GM21390 (cell line): ENCODE measurements around the gene RIMKLA.

Experiments used
- ATAC-seq: cut with Tn5 transposase; IDR thresholded peaks from one replicate; pipeline ENCODE4 v1.9.1; 2021; ENCODE audit not compliant: unreplicated experiment

The RIMKLA gene

DNA sequence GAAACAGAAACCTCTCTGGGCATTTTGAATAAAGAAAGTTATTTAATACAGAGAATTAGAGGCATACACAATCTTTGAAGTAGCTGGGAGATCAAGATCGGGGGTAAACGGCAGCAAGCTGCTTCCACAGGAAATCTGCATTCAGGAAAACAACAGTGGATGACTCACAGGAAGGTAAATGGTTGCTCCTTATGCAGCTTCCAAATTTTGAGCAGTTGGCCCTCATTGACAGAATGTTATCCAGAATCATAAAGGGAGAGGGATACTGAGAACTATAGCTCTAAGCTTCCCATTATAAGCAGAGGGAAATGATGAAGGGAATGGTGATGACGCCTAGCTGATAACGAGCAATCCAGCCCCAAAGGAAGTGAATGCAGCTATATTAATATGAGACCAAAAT is 46.6 kb downstream of the RIMKLA start:
- ATAC-seq: no peak

DNA sequence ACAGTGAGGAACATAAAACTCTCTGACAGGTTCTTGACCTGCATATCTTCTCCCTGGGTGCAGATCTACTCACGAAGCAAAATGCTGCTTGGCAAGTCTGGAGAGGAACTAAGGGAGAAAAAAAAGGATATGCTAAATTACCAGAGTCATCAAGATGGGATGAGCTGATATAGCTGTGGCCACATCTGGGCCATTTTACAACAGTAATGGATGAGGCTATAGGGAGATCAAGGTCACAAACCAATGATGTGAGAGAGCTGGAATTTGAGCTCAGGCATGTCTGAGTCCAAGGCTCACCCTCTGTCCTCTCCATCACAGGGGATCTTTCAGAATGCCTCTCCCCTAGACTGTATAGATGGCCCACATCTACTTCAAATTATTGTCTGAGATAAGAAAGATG is 49.0 kb downstream of the RIMKLA start:
- ATAC-seq: no peak

DNA sequence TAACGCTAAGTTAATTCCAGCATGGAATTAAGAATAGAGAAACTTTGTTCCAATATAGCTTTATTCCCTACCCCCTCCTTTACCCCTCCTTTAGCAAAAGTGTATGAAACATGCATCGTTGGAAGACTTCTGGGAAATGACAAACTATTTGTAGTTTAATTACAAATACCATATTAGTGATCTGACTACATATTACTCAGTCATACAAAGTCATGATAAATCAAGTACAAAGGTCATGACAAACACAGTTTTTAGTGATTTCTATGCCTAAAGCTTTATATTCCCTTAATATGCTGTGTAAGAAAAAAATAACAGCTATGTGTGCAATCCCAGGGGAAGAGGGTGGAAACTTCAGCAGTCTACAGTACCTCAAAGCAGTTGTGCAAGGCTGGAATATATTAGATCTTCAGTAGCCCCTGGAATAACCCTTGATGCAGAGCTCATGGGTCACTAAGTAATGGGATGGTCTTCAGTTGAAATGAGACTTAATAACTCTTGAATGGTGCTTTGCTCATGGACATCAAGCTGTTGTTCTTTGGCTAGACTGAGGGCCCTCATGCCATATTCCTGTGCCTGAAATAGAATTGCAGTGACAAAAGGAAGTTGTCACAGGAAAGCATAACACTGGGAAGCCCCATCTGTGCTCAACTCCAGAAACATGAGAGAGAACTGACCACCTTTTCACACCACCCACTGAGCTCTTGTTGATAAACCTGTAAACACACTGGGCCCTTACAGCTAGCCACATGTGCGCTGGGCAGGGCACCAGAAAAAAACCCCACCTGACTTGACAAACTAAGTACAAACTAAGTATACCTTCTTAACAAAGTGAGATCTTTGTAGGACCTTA is 49.9 kb downstream of the RIMKLA start:
- ATAC-seq: no peak

DNA sequence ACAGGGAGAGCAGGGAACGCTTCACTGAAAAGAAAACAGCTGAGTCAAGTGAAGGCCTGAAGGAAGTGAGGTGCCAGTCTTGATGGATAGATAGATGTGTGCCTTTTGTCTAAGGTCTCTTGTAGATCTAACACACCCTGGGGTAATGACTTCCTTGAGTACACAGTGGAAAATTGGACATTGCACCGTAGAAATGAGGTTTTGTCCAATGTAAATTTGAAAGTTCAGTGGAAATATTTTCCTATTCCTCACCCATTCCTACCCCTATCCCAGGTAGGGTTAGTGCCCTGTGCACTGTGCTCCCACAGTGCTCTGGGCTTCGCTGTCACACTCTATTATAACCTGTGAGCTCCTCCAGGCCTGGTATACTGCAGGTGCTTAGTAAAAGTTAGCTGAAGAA is 50.9 kb downstream of the RIMKLA start:
- no peak for ATAC-seq

DNA sequence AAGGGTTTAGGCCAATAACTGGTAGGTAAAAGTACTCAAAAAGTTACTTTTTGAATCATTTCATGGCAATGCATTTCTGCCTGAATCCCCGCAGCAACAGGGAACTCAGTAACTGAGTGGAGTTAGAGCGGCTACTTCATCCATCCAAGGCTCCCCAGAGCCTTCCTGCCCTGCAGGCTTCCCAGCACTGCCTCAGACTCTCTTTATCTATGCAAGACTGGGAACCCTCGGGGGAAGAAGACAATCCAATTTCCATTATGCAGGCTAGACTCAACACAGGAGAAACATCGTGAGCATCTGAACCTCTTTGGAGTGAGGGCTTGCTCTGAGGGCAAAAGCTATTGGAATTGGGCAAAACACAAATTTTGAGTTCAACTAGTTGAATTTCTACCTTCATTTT is 52.1 kb downstream of the RIMKLA start:
- ATAC-seq: no peak

DNA sequence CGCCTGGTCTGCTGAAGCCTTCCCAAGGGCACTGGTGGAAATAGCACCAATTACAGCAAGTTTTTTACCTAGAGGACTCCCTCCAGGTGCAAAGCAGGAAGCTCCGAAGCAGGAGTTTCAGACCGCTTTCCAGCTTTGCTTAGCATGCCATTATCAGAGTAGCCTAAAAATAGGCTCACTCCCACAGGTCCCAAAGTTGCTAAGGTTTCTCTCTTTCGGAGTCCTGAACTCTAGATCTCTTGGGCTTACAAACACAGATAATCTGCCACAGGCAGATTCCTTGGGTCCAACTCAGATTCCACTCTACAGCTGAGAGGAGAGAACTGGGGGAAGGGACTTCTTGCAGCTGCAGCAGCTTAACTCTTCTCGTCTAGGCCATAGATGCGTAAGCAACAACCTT is 52.8 kb downstream of the RIMKLA start:
- ATAC-seq: no peak

DNA sequence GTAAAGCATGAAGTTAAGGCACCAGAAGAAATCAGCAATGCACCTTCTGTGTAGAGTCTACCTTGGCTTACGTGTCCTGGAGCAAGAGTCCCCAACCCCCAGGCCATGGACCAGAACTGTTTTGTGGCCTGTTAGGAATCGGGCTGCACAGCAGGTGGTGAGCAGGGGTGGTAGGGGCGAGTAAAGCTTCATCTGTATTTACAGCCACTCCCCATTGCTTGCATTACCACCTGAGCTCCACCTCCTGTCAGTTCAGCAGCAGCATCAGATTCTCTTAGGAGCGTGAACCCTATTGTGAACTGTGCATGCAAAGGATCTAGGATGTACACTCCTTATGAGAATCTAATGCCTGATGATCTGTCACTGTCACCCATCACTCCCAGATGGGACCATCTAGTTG is 53.7 kb downstream of the RIMKLA start:
- ATAC-seq: no peak

DNA sequence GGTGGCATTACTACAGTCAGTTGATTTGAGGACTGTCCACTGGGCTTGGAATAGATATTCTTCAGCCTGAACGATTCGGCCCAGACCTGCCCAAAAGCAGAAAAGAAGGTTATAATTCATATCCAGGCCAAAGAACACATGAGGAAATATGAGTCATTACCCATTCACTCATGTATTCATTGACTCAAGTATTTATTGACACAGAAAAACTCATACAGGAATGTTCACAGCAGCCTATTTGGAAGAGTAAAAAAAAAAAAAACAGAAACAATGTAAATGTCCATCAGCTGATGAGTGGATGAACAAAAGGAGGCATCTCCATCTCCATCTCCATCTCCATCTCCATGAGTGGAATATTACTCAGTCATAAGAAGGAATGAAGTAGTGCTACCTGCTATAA is 59.3 kb downstream of the RIMKLA start:
- ATAC-seq: no peak

DNA sequence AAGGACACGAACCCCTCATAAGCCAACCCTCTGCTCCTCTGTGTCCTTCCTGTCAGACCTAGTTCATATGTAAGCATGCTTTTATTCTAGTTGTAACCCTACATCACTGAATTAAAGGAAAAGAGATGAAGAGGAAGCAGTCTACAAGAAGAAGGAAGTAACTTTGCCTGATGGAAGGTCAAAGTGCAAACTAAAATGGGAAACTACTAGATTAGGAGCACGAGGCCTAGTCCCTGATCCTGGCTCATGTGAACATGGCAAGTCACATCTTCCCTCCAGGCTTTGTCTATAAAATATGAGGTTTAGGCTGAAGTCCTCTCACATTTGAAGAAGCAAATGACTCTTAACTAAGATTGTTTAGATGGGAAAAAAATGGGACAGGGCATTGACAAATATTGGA is 62.1 kb downstream of the RIMKLA start:
- no peak for ATAC-seq

DNA sequence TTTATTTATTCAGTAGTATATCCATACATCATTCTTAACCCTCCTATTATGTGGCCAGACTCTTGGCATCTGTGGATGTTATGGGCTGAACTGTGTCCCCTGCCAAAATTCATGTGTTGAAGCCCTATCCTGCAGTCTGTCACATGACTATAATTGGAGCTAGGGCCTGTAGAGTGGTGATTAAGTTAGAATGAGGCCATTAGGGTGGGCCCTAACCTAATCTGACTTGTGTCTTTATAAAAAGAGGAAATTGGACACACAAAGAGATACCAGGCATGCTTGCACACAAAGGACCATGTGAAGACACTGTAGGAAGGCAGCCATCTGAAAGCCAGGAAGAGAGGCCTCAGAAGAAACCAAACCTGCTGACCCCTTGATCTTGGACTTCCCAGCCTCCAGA is 68.7 kb downstream of the RIMKLA start:
- no peak for ATAC-seq

DNA sequence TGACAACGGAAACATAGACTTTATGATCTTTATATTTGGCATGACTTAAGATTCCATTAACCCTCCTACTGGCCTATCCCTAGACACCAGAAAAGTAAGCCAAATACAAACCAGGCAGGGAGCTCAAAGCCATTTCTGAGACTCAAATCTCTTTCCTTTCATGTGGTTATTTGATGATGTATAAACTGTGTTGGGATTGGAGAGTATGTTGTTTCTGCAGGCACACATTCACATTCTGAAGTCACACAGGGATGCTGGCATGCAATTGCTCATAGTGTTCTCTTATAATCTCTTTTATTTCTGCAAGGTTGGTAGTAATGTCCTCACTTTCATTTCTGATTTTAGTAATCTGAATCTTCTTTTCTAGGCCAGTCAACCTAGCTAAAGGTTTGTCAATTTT is 69.5 kb downstream of the RIMKLA start:
- no peak for ATAC-seq

DNA sequence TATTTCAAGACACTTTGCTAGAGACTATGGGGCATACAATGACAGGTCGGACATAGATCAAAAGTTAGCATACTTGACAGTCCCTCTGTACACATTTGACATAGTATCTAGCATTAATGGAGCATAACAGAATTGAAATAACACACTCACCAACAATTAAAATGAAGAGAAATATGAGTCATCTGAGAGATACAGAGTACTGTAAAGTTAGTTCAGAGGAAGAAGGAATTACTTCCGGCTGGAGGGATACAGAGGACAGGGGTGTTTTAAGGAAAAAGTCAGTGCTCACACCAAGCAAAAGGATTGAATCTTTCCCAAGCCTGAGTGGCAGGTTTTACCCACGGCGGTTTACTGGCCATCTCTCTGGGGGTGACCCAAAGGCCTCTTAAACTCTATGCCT is 72.8 kb downstream of the RIMKLA start:
- ATAC-seq: no peak

DNA sequence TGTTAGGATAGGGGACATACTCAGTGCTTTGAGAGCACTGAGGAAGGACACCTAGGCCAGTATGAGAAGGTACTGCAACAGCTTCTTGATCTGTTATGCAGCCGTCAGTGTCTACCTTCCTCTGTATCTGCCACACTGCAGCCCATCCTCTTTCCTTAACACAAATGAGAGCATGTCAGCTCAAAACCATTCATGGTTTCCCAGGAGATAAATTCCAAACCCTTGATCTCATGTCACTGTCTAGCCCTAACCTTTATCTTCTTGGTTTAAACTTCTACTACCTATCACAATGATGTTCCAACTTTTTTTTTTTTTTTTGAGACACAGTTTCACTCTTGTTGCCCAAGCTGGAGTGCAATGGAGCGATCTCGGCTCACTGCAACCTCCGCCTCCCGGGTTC is 73.8 kb downstream of the RIMKLA start:
- ATAC-seq: no peak

DNA sequence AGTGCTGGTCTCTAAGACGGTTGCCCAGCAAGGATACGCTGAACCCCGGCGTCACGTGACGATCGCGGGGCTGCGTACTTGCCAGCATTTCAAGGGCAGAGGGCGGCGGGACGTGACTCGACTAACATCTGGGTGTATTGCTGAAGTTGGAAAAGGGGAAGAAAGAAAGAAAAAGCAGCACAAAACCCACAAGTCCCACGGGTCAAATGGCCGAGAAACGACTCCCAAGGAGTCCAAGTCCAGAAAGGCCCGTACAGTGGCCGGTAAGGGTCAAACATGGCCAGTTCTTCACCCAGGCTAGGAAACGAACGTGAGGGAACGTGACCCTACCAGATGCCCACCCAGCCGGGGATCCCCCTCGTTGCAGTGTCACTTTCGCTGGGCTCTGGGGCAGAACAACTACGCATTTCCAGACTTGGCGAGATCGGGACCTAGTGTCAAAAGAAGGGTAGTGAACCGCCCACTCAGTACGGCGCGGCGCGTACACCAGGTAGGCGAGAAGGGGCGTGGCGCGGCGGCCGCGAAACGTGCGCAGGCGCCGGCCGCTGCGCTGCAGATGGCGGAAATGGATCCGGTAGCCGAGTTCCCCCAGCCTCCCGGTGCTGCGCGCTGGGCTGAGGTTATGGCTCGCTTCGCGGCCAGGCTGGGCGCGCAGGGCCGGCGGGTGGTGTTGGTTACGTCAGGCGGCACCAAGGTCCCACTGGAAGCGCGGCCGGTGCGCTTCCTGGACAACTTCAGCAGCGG is 75.6 kb downstream of the RIMKLA start, which contains the start of the genes PPCS and ZMYND12:
Gene PPCS, plus strand, starts transcription at position 534 of the 744 bp plus-strand sequence. Its CDS starts 23 bp downstream, at position 557.
Gene ZMYND12, minus strand, starts transcription at position 13 of the 744 bp plus-strand sequence. CDS start 25 bp downstream, outside the sequence.
- peak; percentile 79 for ATAC-seq

DNA sequence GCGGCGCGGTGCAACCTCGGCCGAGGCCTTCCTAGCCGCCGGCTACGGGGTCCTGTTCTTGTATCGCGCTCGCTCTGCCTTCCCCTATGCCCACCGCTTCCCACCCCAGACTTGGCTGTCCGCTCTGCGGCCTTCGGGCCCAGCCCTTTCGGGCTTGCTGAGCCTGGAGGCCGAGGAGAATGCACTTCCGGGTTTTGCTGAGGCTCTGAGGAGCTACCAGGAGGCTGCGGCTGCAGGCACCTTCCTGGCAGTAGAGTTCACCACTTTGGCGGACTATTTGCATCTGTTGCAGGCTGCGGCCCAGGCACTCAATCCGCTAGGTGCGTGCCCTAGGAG is 76.1 kb downstream of the RIMKLA start:
- peak; percentile 51 for ATAC-seq

DNA sequence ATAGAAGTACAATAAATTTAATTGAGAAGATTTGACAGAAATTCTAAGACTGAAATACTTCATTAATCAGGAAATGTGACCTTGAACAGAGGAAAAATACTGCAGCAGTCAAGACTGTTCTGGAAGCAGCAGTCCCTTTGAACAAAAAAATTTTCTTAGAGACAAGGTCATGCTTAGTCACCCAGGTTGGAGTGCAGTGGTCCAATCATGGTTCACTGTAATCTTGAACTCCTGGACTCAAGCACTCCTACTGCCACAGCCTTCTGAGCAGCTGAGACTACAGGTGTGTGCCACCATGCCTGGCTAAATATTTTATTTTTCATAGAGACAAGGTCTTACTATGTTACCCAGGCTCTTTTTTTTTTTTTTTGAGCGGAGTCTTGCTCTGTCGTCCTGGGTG is 80.6 kb downstream of the RIMKLA start:
- no peak for ATAC-seq

DNA sequence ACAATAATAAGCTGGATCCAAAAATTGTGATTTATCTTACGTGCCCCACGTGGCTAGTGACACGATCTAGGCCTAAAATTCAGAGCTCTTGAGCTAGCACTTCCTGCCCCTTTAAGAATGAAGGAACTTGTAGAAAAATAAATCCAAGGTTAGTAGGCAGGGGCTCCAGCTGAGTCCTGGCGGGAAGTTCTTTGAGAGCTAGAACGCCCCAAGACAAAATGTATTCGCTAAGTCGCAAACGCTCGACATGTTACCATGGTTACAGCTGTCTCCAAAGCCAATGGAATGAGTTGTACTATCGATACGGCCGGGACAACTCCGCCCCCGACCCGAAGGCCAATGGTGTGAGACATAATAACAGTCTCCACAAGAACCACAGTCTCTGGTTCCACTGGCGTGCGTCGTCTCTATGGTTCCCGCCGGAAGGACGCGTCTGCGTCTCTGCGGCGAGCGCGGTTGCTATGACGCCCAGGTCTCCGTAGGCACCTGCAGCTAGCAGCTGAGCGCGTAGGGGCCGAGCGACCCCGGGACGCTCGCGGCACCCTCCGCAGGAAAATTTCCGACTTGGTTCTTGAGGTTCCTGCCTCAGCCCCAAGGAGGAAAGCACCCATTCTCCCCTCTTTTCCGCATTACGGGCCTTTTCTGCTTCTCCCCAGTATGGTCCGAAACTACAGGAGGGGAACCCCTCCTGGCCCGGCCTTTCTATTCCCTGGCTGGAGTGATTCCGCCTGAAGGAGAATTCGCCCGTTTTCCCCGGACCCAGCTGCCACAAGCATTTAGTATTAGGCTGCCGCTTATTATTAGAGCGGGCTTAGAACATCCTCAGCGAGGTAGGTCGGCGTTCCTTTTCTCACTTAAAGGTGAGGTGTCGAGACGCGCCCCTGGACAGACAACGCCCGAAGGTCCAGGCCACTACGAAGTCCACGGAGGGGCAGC is 82.5 kb downstream of the RIMKLA start, which contains the start of gene CCDC30:
Gene CCDC30, plus strand, starts transcription at position 459 of the 936 bp plus-strand sequence. CDS start 17,266 bp downstream, outside the sequence.
- ATAC-seq: peak; percentile 99

DNA sequence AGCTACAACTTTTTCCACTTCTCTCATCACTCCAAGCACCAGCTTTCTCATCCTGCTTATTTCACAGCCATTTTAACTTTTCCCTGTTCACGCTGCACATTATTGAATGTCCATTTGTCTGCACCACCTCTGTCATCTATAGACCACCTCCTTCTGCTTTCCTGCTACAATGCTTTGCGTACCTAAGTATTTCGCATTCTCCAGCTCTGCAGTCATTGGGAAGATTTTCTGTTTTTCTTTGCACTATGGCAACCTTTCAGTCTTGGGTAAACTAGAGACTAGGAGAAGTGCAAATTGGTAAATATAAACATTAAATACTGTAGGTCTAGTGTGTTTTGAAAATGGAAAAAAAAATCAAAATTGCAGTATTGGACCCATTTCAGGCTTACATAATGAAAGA is 83.3 kb downstream of the RIMKLA start:
- ATAC-seq: no peak

DNA sequence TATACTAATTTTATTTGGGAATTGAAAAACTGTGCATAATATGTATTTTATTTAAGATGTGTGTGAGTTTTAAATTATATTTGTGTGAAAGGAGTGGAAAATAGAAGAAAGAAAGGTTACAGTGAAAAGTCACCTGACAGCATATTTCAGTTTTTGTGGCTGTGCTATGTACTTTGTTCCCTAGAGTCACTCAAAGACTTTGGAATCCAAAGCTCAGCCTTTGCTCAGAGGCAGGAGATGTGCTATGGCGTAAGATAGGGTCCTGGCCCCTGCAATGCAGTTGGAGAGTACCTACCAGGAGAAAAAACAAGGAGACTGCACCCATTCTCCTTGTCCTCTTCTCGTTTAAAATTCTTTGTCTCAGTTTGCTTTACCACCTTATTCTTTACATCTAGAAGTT is 85.4 kb downstream of the RIMKLA start:
- ATAC-seq: no peak

DNA sequence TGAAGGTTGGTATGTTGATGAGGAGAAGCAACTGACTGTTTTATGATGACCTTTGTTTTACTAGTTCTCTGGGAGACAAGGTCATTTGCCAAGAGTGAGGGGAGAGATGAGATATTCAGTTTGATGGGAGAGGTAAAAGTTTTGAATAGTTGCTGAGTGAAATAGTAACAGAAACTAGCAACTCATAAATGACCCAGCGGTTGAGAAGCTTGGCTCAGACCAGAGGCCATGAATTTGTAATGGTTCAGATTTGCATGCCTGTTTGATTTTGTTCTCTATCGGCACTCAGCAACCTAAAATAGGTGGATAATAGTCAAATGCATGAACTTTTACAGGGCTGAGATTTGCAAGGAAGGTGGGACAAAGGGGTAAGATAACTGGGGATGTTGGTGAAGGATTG is 89.1 kb downstream of the RIMKLA start:
- ATAC-seq: no peak
